GM21786 (cell line): ENCODE measurements around the gene LMAN1.

Experiments used
- ATAC-seq: cut with Tn5 transposase; IDR thresholded peaks from one replicate; pipeline ENCODE4 v1.9.1; 2021; ENCODE audit not compliant: unreplicated experiment

Gene LMAN1, protein sequence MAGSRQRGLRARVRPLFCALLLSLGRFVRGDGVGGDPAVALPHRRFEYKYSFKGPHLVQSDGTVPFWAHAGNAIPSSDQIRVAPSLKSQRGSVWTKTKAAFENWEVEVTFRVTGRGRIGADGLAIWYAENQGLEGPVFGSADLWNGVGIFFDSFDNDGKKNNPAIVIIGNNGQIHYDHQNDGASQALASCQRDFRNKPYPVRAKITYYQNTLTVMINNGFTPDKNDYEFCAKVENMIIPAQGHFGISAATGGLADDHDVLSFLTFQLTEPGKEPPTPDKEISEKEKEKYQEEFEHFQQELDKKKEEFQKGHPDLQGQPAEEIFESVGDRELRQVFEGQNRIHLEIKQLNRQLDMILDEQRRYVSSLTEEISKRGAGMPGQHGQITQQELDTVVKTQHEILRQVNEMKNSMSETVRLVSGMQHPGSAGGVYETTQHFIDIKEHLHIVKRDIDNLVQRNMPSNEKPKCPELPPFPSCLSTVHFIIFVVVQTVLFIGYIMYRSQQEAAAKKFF

GRCh38 chr18:59358712-59359575, at the start of gene LMAN1:
LMAN1 (minus strand) TSS chr18:59359265; CDS start chr18:59359244, 21 bp downstream.
- ATAC-seq, result peak; percentile 88

- peak; percentile 96 for ATAC-seq
Measured at GRCh38 chr18:59402432-59403090, 43.5 kb upstream of the LMAN1 start.

- no peak for ATAC-seq
Measured at GRCh38 chr18:59400407-59400806, 41.3 kb upstream of the LMAN1 start.

DNA sequence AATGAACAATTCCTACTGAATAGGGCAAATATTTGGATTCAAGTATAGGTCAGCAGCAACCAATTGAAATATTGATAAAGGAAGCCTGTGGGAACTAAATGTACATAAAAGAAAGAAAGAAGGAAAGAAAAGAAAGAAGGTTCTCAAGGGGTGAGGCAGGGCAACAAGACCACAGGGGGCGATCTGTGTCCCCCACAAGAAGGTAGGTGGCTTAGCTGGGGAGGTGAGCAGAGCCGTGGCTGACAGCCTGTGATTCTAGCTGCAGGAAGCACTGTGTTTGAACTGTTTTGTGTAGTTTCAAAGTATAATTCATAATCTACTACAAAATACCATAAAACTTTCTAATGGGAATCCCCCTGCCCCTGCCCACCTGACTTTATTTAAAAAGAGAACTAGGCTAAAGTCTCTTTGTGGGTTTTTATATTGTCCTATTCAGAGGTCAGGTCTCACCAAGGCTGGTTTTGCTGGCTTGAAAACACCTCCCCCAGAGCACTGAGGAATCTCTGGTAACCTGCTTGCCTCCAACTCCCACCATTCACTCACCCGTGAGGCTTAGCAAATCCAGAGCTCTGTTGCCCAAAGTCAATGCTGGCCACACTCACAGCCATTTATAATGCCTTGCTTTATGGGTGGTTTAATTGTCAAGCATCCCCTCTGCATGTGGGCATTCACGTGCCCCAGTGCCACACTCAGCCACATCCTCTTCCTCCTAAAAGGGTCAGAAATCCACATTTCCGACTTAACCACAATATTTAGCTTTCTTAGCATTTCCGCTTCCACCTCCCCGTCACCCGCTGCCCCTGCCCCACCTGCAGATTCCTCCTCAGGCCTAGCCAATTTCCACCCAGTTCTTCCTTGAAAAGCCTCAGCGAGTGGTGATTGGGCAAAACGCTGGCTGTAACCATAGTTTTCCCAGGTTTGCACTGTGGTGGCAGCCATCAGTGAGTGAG, 36.4 kb upstream of the LMAN1 start:
- no peak for ATAC-seq

GRCh38 chr18:59393381-59393780, 34.3 kb upstream of the LMAN1 start:
- ATAC-seq, result no peak

DNA sequence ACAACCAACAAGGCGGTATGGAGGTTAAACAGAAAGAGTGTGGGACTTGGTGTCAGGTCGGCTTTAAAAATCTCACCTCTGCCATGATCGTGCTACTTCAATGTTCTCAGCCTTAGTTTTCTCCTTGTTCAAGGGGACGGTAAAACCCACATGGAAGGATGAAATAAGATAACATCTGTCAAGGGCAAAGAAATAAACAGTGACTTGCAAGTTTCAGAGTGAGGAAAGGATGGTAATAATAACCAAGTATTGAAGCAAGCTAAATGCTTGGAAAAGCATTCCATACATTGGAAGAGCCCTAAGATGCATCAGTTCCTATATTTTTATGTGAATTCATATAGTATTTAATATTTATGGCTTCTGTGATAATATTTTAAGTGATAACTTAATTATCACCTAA, 29.8 kb upstream of the LMAN1 start:
- ATAC-seq, result no peak

GRCh38 chr18:59387687-59388565, 28.9 kb upstream of the LMAN1 start:
- no peak for ATAC-seq

DNA sequence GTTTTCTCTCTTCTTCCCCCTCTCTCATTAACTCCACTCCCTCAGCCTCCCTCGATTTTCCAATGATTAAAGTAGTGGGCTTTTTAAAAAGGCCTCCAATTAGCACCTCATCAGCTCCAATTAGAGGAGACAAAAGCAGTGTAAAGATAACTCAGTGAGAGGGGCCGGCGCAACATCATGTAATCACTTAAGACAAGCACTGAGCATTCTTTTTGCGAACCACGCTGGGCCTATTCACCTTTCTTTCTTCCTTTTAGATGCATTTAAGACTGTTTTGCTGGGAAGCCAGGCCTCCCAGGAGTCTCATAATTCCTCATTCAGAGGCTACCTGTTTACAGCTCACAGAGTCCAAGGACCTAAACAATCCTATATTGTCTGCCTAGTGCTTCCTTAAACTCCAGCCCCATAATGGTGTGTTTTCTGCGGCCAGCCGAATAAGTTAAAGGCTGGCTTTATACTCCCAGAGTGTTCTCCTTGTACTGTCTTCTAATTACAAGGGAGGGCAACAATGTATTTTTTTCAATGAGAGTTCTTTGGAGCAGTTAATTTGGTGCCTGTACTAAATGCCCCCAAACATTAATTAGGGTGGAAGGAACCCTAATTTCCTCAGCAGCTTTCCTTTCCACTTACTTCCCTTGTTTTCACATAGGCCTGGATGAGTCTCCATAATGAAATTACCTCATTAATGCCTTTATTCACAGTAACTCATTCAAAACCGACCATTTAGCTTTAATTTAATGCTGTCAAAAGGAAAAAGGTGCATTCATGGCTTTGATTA, 28.0 kb upstream of the LMAN1 start:
- ATAC-seq, result no peak

DNA sequence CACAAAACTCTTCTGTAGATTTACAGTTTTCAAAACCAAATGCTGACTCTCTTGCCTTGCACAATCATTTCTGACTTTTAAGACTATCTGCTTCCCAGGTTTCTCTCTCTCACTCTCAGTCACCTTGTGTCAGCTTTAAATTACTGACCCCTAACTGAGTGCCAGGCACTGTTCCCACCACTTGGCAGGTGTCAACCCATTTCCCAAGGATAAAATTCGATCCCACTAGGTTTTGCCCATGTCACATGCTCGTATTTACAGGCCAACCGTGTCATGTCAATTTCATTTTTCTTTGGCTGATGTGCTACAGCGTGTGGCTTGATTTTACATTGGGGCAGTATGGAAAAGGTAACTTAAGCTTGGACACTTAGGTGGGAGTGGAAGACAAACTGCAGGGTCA, 26.1 kb upstream of the LMAN1 start:
- ATAC-seq, result no peak

GRCh38 chr18:59383851-59384250, 24.8 kb upstream of the LMAN1 start:
- no peak for ATAC-seq

DNA sequence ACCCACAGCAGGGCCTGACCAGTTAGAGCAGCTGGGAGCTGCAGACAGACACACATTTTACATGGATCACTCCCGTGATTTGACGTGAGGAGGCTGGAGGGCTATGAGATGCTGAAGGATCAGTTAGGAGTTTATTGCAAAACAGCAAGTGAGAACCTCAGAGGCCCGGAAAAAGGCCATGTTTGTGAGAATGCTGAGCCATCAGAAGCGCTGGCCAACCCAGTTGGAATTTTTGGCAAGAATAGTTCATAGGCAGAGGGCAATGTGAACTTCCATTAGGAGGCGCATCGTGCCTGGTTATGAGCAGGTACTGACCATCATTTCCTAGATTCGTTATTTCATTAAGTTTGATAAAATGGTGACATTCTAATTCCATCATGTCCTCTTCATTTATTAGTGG, 23.3 kb upstream of the LMAN1 start:
- ATAC-seq, result no peak

GRCh38 chr18:59381949-59382348, 22.9 kb upstream of the LMAN1 start:
- no peak for ATAC-seq

GRCh38 chr18:59380706-59381105, 21.6 kb upstream of the LMAN1 start:
- no peak for ATAC-seq

GRCh38 chr18:59379772-59380522, 20.9 kb upstream of the LMAN1 start:
- no peak for ATAC-seq

- ATAC-seq, result no peak
Measured at GRCh38 chr18:59377613-59378337, 18.7 kb upstream of the LMAN1 start.

- no peak for ATAC-seq
Measured at GRCh38 chr18:59376351-59376935, 17.4 kb upstream of the LMAN1 start.

DNA sequence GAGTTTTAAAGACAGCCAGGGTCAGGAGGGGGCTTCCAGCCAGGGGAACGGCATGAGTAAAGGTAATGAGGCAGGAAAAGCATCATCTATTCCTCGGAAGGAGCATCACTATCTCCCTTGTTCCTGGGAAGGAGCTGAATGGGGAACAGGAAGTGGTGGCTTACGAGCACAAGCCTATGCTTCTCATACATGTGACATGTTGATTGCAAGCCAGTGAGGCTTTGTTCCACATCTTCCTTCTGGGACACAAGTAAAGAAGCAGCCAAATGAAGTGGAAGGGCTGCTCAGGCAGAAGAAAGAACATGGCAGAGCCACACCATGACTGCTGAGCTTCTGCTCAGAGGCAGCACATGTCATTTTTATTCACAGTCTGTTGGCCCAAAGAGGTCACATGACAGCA, 15.1 kb upstream of the LMAN1 start:
- ATAC-seq, result no peak
